H9 (cell line): ENCODE measurements around the gene SLC12A4. TPM values are rescaled to one million over a fixed set of nuclear protein-coding genes. Genes with fewer than 3 reads are reported as not detected.

ENCODE experiments used
- DNase-seq: peaks from one replicate; pipeline ENCODE4 v3.0.0-alpha.2; 2017
- H2AFZ ChIP-seq: one replicate; pipeline ENCODE4 v1.6.1; 2013; ENCODE audit warnings: mild to moderate bottlenecking, low read length, control low read depth, moderate library complexity
- H2AK5ac ChIP-seq: 2 replicates; pipeline ENCODE4 v1.6.1; 2013; ENCODE audit warnings: low read length, control low read depth, mixed read lengths; ENCODE audit not compliant: insufficient read length
- H2BK120ac ChIP-seq: one replicate; pipeline ENCODE4 v1.6.1; 2013; ENCODE audit warnings: low read depth, mild to moderate bottlenecking, low read length, control low read depth, inconsistent platforms; ENCODE audit not compliant: poor library complexity, severe bottlenecking
- H2BK12ac ChIP-seq: 2 replicates; pipeline ENCODE4 v1.6.1; 2013; ENCODE audit warnings: low read length, control low read depth, mixed read lengths, low read depth; ENCODE audit not compliant: insufficient read length
- H2BK15ac ChIP-seq: 2 replicates; pipeline ENCODE4 v1.6.1; 2013; ENCODE audit warnings: low read depth, low read length, control low read depth
- H2BK20ac ChIP-seq: one replicate; pipeline ENCODE4 v1.6.1; 2013; ENCODE audit warnings: low read depth, mild to moderate bottlenecking, low read length, control low read depth, inconsistent platforms; ENCODE audit not compliant: poor library complexity, severe bottlenecking
- H2BK5ac ChIP-seq: 2 replicates; pipeline ENCODE4 v1.6.1; 2013; ENCODE audit warnings: low read length, control low read depth, mixed read lengths; ENCODE audit not compliant: insufficient read length
- H3K14ac ChIP-seq: 2 replicates; pipeline ENCODE4 v1.6.1; 2013; ENCODE audit warnings: low read length, control low read depth; ENCODE audit not compliant: insufficient read depth
- H3K18ac ChIP-seq: 2 replicates; pipeline ENCODE4 v1.6.1; 2013; ENCODE audit warnings: low read depth, mild to moderate bottlenecking, mixed read lengths, low read length, control low read depth; ENCODE audit not compliant: insufficient read length
- H3K23ac ChIP-seq: 2 replicates; pipeline ENCODE4 v1.6.1; 2013; ENCODE audit warnings: low read length, control low read depth, mixed read lengths, low read depth; ENCODE audit not compliant: insufficient read length
- H3K23me2 ChIP-seq: 2 replicates; pipeline ENCODE4 v1.6.1; 2013; ENCODE audit warnings: low read depth, mild to moderate bottlenecking, mixed read lengths, low read length, control low read depth; ENCODE audit not compliant: insufficient read length, poor library complexity, severe bottlenecking
- H3K27ac ChIP-seq: 2 replicates; pipeline ENCODE4 v1.5.1; 2013; ENCODE audit warnings: low read length, control low read depth, mixed read lengths, low read depth; ENCODE audit not compliant: insufficient read length
- H3K27me3 ChIP-seq: 2 replicates; pipeline ENCODE4 v1.6.1; 2013; ENCODE audit warnings: low read length, control low read depth, inconsistent platforms; ENCODE audit not compliant: insufficient read depth
- H3K4ac ChIP-seq: 2 replicates; pipeline ENCODE4 v1.6.1; 2013; ENCODE audit warnings: low read depth, mild to moderate bottlenecking, control low read depth, inconsistent platforms, low read length, moderate library complexity
- H3K4me1 ChIP-seq: 2 replicates; pipeline ENCODE4 v1.6.1; 2013; ENCODE audit warnings: low read length, control low read depth, inconsistent platforms; ENCODE audit not compliant: insufficient read depth
- H3K4me2 ChIP-seq: 2 replicates; pipeline ENCODE4 v1.6.1; 2013; ENCODE audit warnings: low read length, control low read depth, mixed read lengths; ENCODE audit not compliant: insufficient read length, insufficient read depth
- H3K56ac ChIP-seq: 2 replicates; pipeline ENCODE4 v1.6.1; 2013; ENCODE audit warnings: low read depth, mild to moderate bottlenecking, mixed read lengths, low read length, control low read depth; ENCODE audit not compliant: insufficient read length
- H3K79me1 ChIP-seq: 2 replicates; pipeline ENCODE4 v1.6.1; 2013; ENCODE audit warnings: low read depth, mild to moderate bottlenecking, moderate library complexity, low read length, control low read depth, inconsistent platforms; ENCODE audit not compliant: insufficient read depth, poor library complexity, severe bottlenecking
- H3K79me2 ChIP-seq: 2 replicates; pipeline ENCODE4 v1.6.1; 2013; ENCODE audit warnings: low read length, control low read depth, inconsistent platforms; ENCODE audit not compliant: insufficient read depth
- H3K9ac ChIP-seq: 2 replicates; pipeline ENCODE4 v1.6.1; 2013; ENCODE audit warnings: low read length, control low read depth, mixed read lengths; ENCODE audit not compliant: insufficient read length; ENCODE audit errors: extremely low read depth
- H3K9me3 ChIP-seq: one replicate; pipeline ENCODE4 v1.6.1; 2013; ENCODE audit warnings: low read depth, low read length, inconsistent platforms; ENCODE audit not compliant: control insufficient read depth
- H3T11ph ChIP-seq: one replicate; pipeline ENCODE4 v1.6.1; 2013; ENCODE audit warnings: mild to moderate bottlenecking, low read length, control low read depth, inconsistent platforms
- H4K20me1 ChIP-seq: one replicate; pipeline ENCODE4 v1.6.1; 2013; ENCODE audit not compliant: control insufficient read depth, insufficient read length, insufficient read depth
- H4K5ac ChIP-seq: 2 replicates; pipeline ENCODE4 v1.6.1; 2013; ENCODE audit warnings: low read depth, mild to moderate bottlenecking, mixed read lengths, low read length, control low read depth; ENCODE audit not compliant: insufficient read length
- H4K8ac ChIP-seq: replicated peaks from 2 replicates; pipeline ENCODE4 v1.6.1; 2013; ENCODE audit warnings: low read length, control low read depth, mixed read lengths, low read depth; ENCODE audit not compliant: insufficient read length
- H4K91ac ChIP-seq: 2 replicates; pipeline ENCODE4 v1.6.1; 2013; ENCODE audit warnings: low read depth, mild to moderate bottlenecking, moderate library complexity, mixed read lengths, low read length, control low read depth; ENCODE audit not compliant: insufficient read length
- H3K27ac Mint-ChIP-seq, 3 experiments: 2 replicates in 2 of 3; 3 replicates in 1 of 3; pipeline ENCODE4 v1.8.0; 2020 to 2021; ENCODE audit warnings: mixed read lengths in 3 of 3, mild to moderate bottlenecking in 1 of 3, moderate library complexity in 1 of 3
- H3K27me3 Mint-ChIP-seq: 2 replicates; pipeline ENCODE4 v1.8.0; 2021; ENCODE audit warnings: low read depth, mild to moderate bottlenecking, moderate library complexity, mixed read lengths
- H3K36me3 Mint-ChIP-seq, 3 experiments: 2 replicates in 2 of 3; 3 replicates in 1 of 3; pipeline ENCODE4 v1.8.0; 2020 to 2021; ENCODE audit warnings: low read depth in 3 of 3, mixed read lengths in 3 of 3; ENCODE audit not compliant: insufficient read depth in 1 of 3
- H3K4me1 Mint-ChIP-seq, 2 experiments: 2 replicates each; pipeline ENCODE4 v1.8.0; 2020; ENCODE audit warnings: mixed read lengths in 2 of 2
- H3K4me3 Mint-ChIP-seq, 2 experiments: 2 replicates in 1 of 2; 3 replicates in 1 of 2; pipeline ENCODE4 v1.8.0; 2020 to 2021; ENCODE audit warnings: mild to moderate bottlenecking in 2 of 2, mixed read lengths in 2 of 2, moderate library complexity in 1 of 2
- H3K9me3 Mint-ChIP-seq, 2 experiments: 2 replicates in 1 of 2; 3 replicates in 1 of 2; pipeline ENCODE4 v1.8.0; 2020; ENCODE audit warnings: mild to moderate bottlenecking in 2 of 2, mixed read lengths in 2 of 2, moderate library complexity in 1 of 2
- CTCF ChIP-seq: fragments of 200-600 bp; sonication (generic); conservative IDR thresholded peaks from 3 replicates; pipeline ENCODE4 v1.8.0; 2021; ENCODE audit warnings: antibody characterized with exemption, mild to moderate bottlenecking
- WGBS: extraction: QIAGEN DNeasy Blood & Tissue Kit; methylation state at CpG from one replicate; pipeline ENCODE4 v1.1.7; 2013; ENCODE audit warnings: missing lambda C conversion rate, low lambda C conversion rate, mixed read lengths; ENCODE audit not compliant: insufficient read length; ENCODE audit errors: extremely low coverage; 5-methylcytosine and 5-hydroxymethylcytosine counted together
- total RNA-seq: library from RNA; stranded (reverse); gene quantifications from 2 replicates; pipeline ENCODE4 v1.2.1, GENCODE V29; 2021

The SLC12A4 gene
- total RNA-seq, 1 experiment from 2014 or later: 46.7 TPM

- Histone ChIP-seq H3K9me3 (no peaks in the 10 kb centered on the region), H3K4me1 (peaks cover 7% of the 10 kb centered on the region; the same call in 1 of the 2 replicates), H3K56ac (no peak overlapping the region), H3K9ac (no peak overlapping the region), H3K27ac (no peak overlapping the region), H3K18ac (no peak overlapping the region), H3K27me3 (no peaks in the 10 kb centered on the region), H3K79me2 (no peaks in the 10 kb centered on the region), H4K20me1 (no peaks in the 10 kb centered on the region), H2AK5ac (no peak overlapping the region), H2BK120ac (no peak overlapping the region), H3K23ac (no peak overlapping the region), H2BK12ac (no peak overlapping the region), H4K8ac (no peak overlapping the region), H3K14ac (no peak overlapping the region), H3T11ph (no peak overlapping the region), H2BK20ac (no peak overlapping the region), H2BK5ac (no peak overlapping the region), H3K4ac (no peak overlapping the region), H4K5ac (no peak overlapping the region), H3K4me2 (no peak overlapping the region), H3K79me1 (no peaks in the 10 kb centered on the region), H4K91ac (no peak overlapping the region), H2BK15ac (no peak overlapping the region), H3K23me2 (no peaks in the 10 kb centered on the region), H2AFZ (no peak overlapping the region)
- no peak for TF ChIP-seq CTCF
- H3K9me3 Mint-ChIP-seq: no peaks in the 10 kb centered on the region
- H3K27me3 Mint-ChIP-seq: no peaks in the 10 kb centered on the region; the same call in 1 of the 2 replicates
- H3K27ac Mint-ChIP-seq: peak overlapping the region; percentile 55 to 93 (median 79); a peak in 6 of 7 replicates
- no peak overlapping the region for H3K4me3 Mint-ChIP-seq
- peaks cover 5 to 21% (median 8%) of the 10 kb centered on the region in 3 experiments; a peak in 5 of 7 replicates for H3K36me3 Mint-ChIP-seq
- no peak for DNase-seq
- peaks cover 20 to 23% of the 10 kb centered on the region in 2 experiments for H3K4me1 Mint-ChIP-seq
- WGBS: no CpG with 5 or more reads among the region's 4 CpGs
Measured at GRCh38 chr16:67917852-67918236, 50.6 kb downstream of the SLC12A4 start.
